ENCODE results near the gene NUTM2E.
"Not testable (repeated sequence)": the region's sequence is repeated elsewhere in the genome, so short reads cannot be mapped to it uniquely, and the experiment has no call there.

The NUTM2E gene

GRCh38 chr10:79868023-79868422 is 41.5 kb downstream of the NUTM2E start:
- H3K27me3 ChIP-seq (ENCODE audit: control insufficient read depth, insufficient read depth, low read length); H3K9ac ChIP-seq (ENCODE audit: low read length); H3K4me3 ChIP-seq (ENCODE audit: low read depth, low read length); H3K9me3 ChIP-seq (ENCODE audit: control insufficient read depth, insufficient read depth, low read depth, low read length); H3K36me3 ChIP-seq (ENCODE audit: control insufficient read depth, insufficient read depth, low read length); H3K4me1 ChIP-seq (ENCODE audit: control insufficient read depth, insufficient read depth, low read length); H3K27ac ChIP-seq (ENCODE audit: low read depth, low read length): not testable (repeated sequence)

DNA sequence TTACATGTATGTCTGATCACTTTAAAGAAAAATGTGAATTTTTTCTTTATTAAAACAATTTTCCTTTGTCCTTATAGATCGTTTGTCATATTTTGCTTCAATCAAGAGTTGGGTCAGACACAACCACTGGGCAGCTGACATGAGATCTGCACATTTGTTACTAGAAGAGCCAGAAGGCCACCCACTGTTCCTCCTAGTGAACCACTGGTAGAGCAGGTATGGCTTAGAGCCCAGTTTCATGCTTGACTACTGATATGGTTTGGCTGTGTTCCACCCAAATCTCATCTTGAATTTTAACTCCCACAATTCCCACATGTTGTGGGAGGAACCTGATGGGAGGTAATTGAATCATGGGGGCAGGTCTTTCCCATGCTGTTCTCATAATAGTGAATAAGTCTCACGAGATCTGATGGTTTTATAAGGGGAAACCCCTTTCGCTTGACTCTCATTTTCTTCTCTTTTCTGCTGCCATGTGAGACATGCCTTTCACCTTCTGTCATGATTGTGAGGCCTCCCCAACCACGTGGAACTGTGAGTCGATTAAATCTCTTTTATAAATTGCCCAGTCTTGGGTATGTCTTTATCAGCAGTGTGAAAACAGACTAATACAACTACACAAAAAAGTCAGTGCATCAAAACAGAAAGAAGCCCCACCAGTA is 43.0 kb downstream of the NUTM2E start:
- not testable (repeated sequence) for H3K9me3 ChIP-seq (ENCODE audit: control insufficient read depth, insufficient read depth, low read depth, low read length); H3K4me3 ChIP-seq (ENCODE audit: low read depth, low read length); H3K4me1 ChIP-seq (ENCODE audit: control insufficient read depth, insufficient read depth, low read length); H3K27me3 ChIP-seq (ENCODE audit: control insufficient read depth, insufficient read depth, low read length); H3K9ac ChIP-seq (ENCODE audit: low read length); H3K36me3 ChIP-seq (ENCODE audit: control insufficient read depth, insufficient read depth, low read length); H3K27ac ChIP-seq (ENCODE audit: low read depth, low read length)

- H3K27ac ChIP-seq (ENCODE audit: low read depth, low read length); H3K9me3 ChIP-seq (ENCODE audit: control insufficient read depth, insufficient read depth, low read depth, low read length); H3K36me3 ChIP-seq (ENCODE audit: control insufficient read depth, insufficient read depth, low read length); H3K4me3 ChIP-seq (ENCODE audit: low read depth, low read length); H3K27me3 ChIP-seq (ENCODE audit: control insufficient read depth, insufficient read depth, low read length); H3K9ac ChIP-seq (ENCODE audit: low read length); H3K4me1 ChIP-seq (ENCODE audit: control insufficient read depth, insufficient read depth, low read length): not testable (repeated sequence)
Measured at GRCh38 chr10:79871729-79872128, 45.2 kb downstream of the NUTM2E start.

All from HUES6 (cell line).